Activated CD4-positive, CD25-positive, alpha-beta regulatory T cell (primary cell): ENCODE measurements around the gene MTURN.
"Not testable (repeated sequence)": the region's sequence is repeated elsewhere in the genome, so short reads cannot be mapped to it uniquely, and the experiment has no call there.

Experiments used
- DNase-seq, 4 experiments: peaks; one replicate each; lab custom pipeline; 2025; lab: John Stamatoyannopoulos, UW

MTURN gene

GRCh38 chr7:30134611-30135300, at the start of gene MTURN:
MTURN (plus strand) TSS chr7:30134986; CDS start chr7:30135137, 151 bp downstream.
- peak; percentile 66 to 75 (median 70) for DNase-seq

GRCh38 chr7:30086529-30086928, 48.3 kb upstream of the MTURN start:
- no peak for DNase-seq

- DNase-seq: no peak
Observed at GRCh38 chr7:30087371-30087770, 47.4 kb upstream of the MTURN start.

- no peak for DNase-seq
Observed at GRCh38 chr7:30088362-30088761, 46.4 kb upstream of the MTURN start.

- DNase-seq: no peak
Observed at GRCh38 chr7:30090111-30090510, 44.7 kb upstream of the MTURN start.

GRCh38 chr7:30091491-30091912, 43.3 kb upstream of the MTURN start:
- no peak for DNase-seq

GRCh38 chr7:30091987-30092386, 42.8 kb upstream of the MTURN start:
- no peak for DNase-seq

- DNase-seq: no peak
Observed at GRCh38 chr7:30093420-30093952, 41.3 kb upstream of the MTURN start.

GRCh38 chr7:30098599-30098998, 36.2 kb upstream of the MTURN start:
- not testable (repeated sequence) for DNase-seq

- no peak for DNase-seq
Observed at GRCh38 chr7:30102281-30102680, 32.5 kb upstream of the MTURN start.

GRCh38 chr7:30104157-30104556, 30.6 kb upstream of the MTURN start:
- DNase-seq: no peak

GRCh38 chr7:30112103-30112713, 22.6 kb upstream of the MTURN start:
- no peak for DNase-seq

GRCh38 chr7:30113144-30113543, 21.6 kb upstream of the MTURN start:
- no peak for DNase-seq

- DNase-seq: no peak
Observed at GRCh38 chr7:30114536-30115238, 20.1 kb upstream of the MTURN start.

- no peak for DNase-seq
Observed at GRCh38 chr7:30115709-30116297, 19.0 kb upstream of the MTURN start.

- DNase-seq: no peak
Observed at GRCh38 chr7:30116771-30117170, 18.0 kb upstream of the MTURN start.

- DNase-seq: no peak
Observed at GRCh38 chr7:30117896-30118295, 16.9 kb upstream of the MTURN start.

- DNase-seq: no peak
Observed at GRCh38 chr7:30119890-30120577, 14.8 kb upstream of the MTURN start.

- DNase-seq: no peak
Observed at GRCh38 chr7:30133736-30134610, 813 bp upstream of the MTURN start.

- DNase-seq: peak in 3 of 4 experiments; percentile 14 to 35 (median 17)
Observed at GRCh38 chr7:30135301-30136116, 723 bp downstream of the MTURN start.
